GM23338 (cell line): ENCODE results near the gene TOLLIP. TPM values are rescaled to one million over a fixed set of nuclear protein-coding genes. Genes with fewer than 3 reads are reported as not detected.

Source experiments
- ATAC-seq: fragments of 200-7000 bp; cut with Tn5 transposase; 3 replicates; pipeline ENCODE4 v1.9.1; 2020
- DNase-seq: peaks from one replicate; pipeline ENCODE4 v3.0.0-alpha.2; 2015; ENCODE audit warnings: low spot score
- H2AFZ ChIP-seq: fragments of 200-600 bp; sonication (generic); 2 replicates; pipeline ENCODE4 v1.8.0; 2016; ENCODE audit warnings: antibody characterized with exemption, mild to moderate bottlenecking, moderate library complexity
- H3F3A ChIP-seq: fragments of 200-600 bp; sonication (generic); replicated peaks from 2 replicates; pipeline ENCODE4 v1.8.0; 2017; ENCODE audit warnings: antibody characterized with exemption, mixed run types, low read depth
- H3K27ac ChIP-seq: fragments of 200-600 bp; sonication (generic); 2 replicates; pipeline ENCODE4 v1.6.1; 2016; ENCODE audit warnings: low read depth
- H3K27me3 ChIP-seq: fragments of 200-600 bp; sonication (generic); 2 replicates; pipeline ENCODE4 v1.8.0; 2016; ENCODE audit warnings: mild to moderate bottlenecking, mixed run types, moderate library complexity; ENCODE audit not compliant: insufficient read depth
- H3K36me3 ChIP-seq: fragments of 200-600 bp; sonication (generic); 2 replicates; pipeline ENCODE4 v1.8.0; 2016; ENCODE audit warnings: mild to moderate bottlenecking; ENCODE audit not compliant: insufficient read depth
- H3K4me1 ChIP-seq: fragments of 200-600 bp; sonication (generic); 2 replicates; pipeline ENCODE4 v1.8.0; 2016; ENCODE audit warnings: mild to moderate bottlenecking, moderate library complexity; ENCODE audit not compliant: insufficient read depth
- H3K4me2 ChIP-seq: fragments of 200-600 bp; sonication (generic); 2 replicates; pipeline ENCODE4 v1.7.1; 2017; ENCODE audit warnings: mixed run types
- H3K4me3 ChIP-seq: fragments of 200-600 bp; sonication (generic); 2 replicates; pipeline ENCODE4 v1.6.1; 2016; ENCODE audit warnings: mixed run types
- H3K79me2 ChIP-seq: fragments of 200-600 bp; sonication (generic); replicated peaks from 2 replicates; pipeline ENCODE4 v1.8.0; 2017; ENCODE audit warnings: mild to moderate bottlenecking; ENCODE audit not compliant: insufficient read depth
- H3K9me2 ChIP-seq: fragments of 200-600 bp; sonication (generic); 2 replicates; pipeline ENCODE4 v1.8.0; 2017; ENCODE audit not compliant: insufficient read depth
- H4K20me1 ChIP-seq: fragments of 200-600 bp; sonication (generic); replicated peaks from 2 replicates; pipeline ENCODE4 v1.8.0; 2017; ENCODE audit warnings: mild to moderate bottlenecking; ENCODE audit not compliant: insufficient read depth
- H3K27ac Mint-ChIP-seq: 2 replicates; pipeline ENCODE4 v1.8.0; 2020; ENCODE audit warnings: inconsistent platforms, mild to moderate bottlenecking, moderate library complexity, mixed read lengths
- H3K27me3 Mint-ChIP-seq: 3 replicates; pipeline ENCODE4 v1.8.0; 2022; ENCODE audit warnings: low read depth, mild to moderate bottlenecking, moderate library complexity, mixed read lengths, inconsistent platforms; ENCODE audit not compliant: insufficient read depth, poor library complexity
- H3K36me3 Mint-ChIP-seq: 3 replicates; pipeline ENCODE4 v1.8.0; 2021; ENCODE audit warnings: low read depth, mild to moderate bottlenecking, inconsistent platforms, moderate library complexity, mixed read lengths
- H3K4me1 Mint-ChIP-seq: 3 replicates; pipeline ENCODE4 v1.8.0; 2020; ENCODE audit warnings: mild to moderate bottlenecking, inconsistent platforms, mixed read lengths
- H3K4me3 Mint-ChIP-seq: 3 replicates; pipeline ENCODE4 v1.8.0; 2021; ENCODE audit warnings: moderate library complexity, mild to moderate bottlenecking, inconsistent platforms, mixed read lengths
- H3K9me3 Mint-ChIP-seq: 3 replicates; pipeline ENCODE4 v1.8.0; 2020; ENCODE audit warnings: moderate library complexity, mild to moderate bottlenecking, inconsistent platforms, mixed read lengths
- CTCF ChIP-seq, 2 experiments: fragments of 200-600 bp in 1 of 2; sonication (generic) in 1 of 2; conservative IDR thresholded peaks; 2 replicates each; pipeline versions ENCODE4 v1.5.1 to v1.6.1; 2016 to 2017; ENCODE audit warnings: antibody characterized with exemption in 2 of 2, low read depth in 2 of 2, mild to moderate bottlenecking in 2 of 2, moderate library complexity in 1 of 2
- ETS1 ChIP-seq: IDR thresholded peaks from 2 replicates; pipeline ENCODE4 v1.6.1; 2016; ENCODE audit warnings: antibody characterized with exemption
- EZH2 ChIP-seq: fragments of 200-600 bp; sonication (generic); IDR thresholded peaks from one replicate; pipeline ENCODE4 v1.8.0; 2017; ENCODE audit warnings: antibody characterized with exemption, mild to moderate bottlenecking, low read depth; ENCODE audit not compliant: unreplicated experiment
- JUNB ChIP-seq: IDR thresholded peaks from one replicate; pipeline ENCODE4 v1.6.1; 2016; ENCODE audit warnings: antibody characterized with exemption; ENCODE audit not compliant: unreplicated experiment
- ZNF331 ChIP-seq: fragments of 250-450 bp; sonication (Bioruptor Pico); IDR thresholded peaks from 2 replicates; pipeline ENCODE4 v1.5.0; 2020; ENCODE audit warnings: low read depth, mild to moderate bottlenecking, moderate library complexity
- ZNF462 ChIP-seq: fragments of 250-450 bp; sonication (Bioruptor Pico); IDR thresholded peaks from 2 replicates; pipeline ENCODE4 v1.5.0; 2020; ENCODE audit warnings: mild to moderate bottlenecking, moderate library complexity
- polyA plus RNA-seq: library from polyadenylated mRNA; unstranded; fragments of >200 nt; fragmentation: Nextera tagmentation; extraction: Ambion mirVana; gene quantifications from 2 replicates; pipeline ENCODE4 v1.2.1, GENCODE V29; 2016
- total RNA-seq: library from RNA; depleted of rRNA; stranded (reverse); fragments of >200 nt; shearing (Covaris generic); gene quantifications from 2 replicates; pipeline ENCODE4 v1.2.3, GENCODE V29; 2014

TOLLIP gene
- total and polyA plus RNA-seq, 2 experiments from 2014 or later, result 13.5 to 18.0 TPM

GRCh38 chr11:1326435-1327063, 17.1 kb upstream of the TOLLIP start:
- H3K79me2 ChIP-seq, result no peaks in the 10 kb centered on the region
- DNase-seq (no peak), ATAC-seq (no peak)
- 0 out of 3 replicates have a peak, but pooled peaks cover 3% of the 10 kb centered on the region for H3K36me3 Mint-ChIP-seq
- no peak for TF ChIP-seq ZNF462 (CRISPR knock-in tag)
- no peak for TF ChIP-seq ETS1
- TF ChIP-seq CTCF (conservative IDR thresholded peaks at IDR 0.05; ENCODE audit: low read depth in 2 of 2), result no peak
- no peak for TF ChIP-seq EZH2
- TF ChIP-seq ZNF331 (CRISPR knock-in tag), result no peak
- TF ChIP-seq JUNB, result no peak
- H4K20me1 ChIP-seq, result no peaks in the 10 kb centered on the region
- no peak overlapping the region for H3K4me2 ChIP-seq
- H3K27ac Mint-ChIP-seq, result no peak overlapping the region
- no peaks in the 10 kb centered on the region for H3K27me3 ChIP-seq
- peaks cover 31% of the 10 kb centered on the region for H3K9me3 Mint-ChIP-seq
- no peaks in the 10 kb centered on the region for H3K36me3 ChIP-seq
- H3F3A ChIP-seq, result no peaks in the 10 kb centered on the region
- H3K27me3 Mint-ChIP-seq, result peaks cover 8% of the 10 kb centered on the region
- H3K4me3 Mint-ChIP-seq, result no peak overlapping the region
- no peak overlapping the region for H3K4me3 ChIP-seq
- H3K4me1 Mint-ChIP-seq, result no peaks in the 10 kb centered on the region
- H2AFZ ChIP-seq, result no peak overlapping the region
- no peaks in the 10 kb centered on the region for H3K4me1 ChIP-seq
- H3K27ac ChIP-seq, result no peak overlapping the region
- no peaks in the 10 kb centered on the region for H3K9me2 ChIP-seq
